Muscle of leg (tissue), 16 donors: ENCODE data around the gene CCDC172. TPM values are rescaled to one million over a fixed set of nuclear protein-coding genes. Genes with fewer than 3 reads are reported as not detected.

Experiments used
- DNase-seq: peaks from one replicate; pipeline ENCODE4 v3.0.0; 2013
- H3K27ac ChIP-seq: one replicate; pipeline ENCODE4 v1.5.1; 2013; ENCODE audit warnings: mild to moderate bottlenecking, low read length, control low read depth
- H3K27me3 ChIP-seq: one replicate; pipeline ENCODE4 v1.6.1; 2013; ENCODE audit warnings: low read length; ENCODE audit not compliant: control insufficient read depth, insufficient read depth
- H3K36me3 ChIP-seq: one replicate; pipeline ENCODE4 v1.6.1; 2013; ENCODE audit warnings: low read length; ENCODE audit not compliant: control insufficient read depth, insufficient read depth
- H3K4me1 ChIP-seq: one replicate; pipeline ENCODE4 v1.6.1; 2013; ENCODE audit warnings: low read length; ENCODE audit not compliant: control insufficient read depth, insufficient read depth
- H3K4me3 ChIP-seq: one replicate; pipeline ENCODE4 v1.5.1; 2013; ENCODE audit warnings: low read length, control low read depth
- H3K9me3 ChIP-seq: replicated peaks from 2 replicates; pipeline ENCODE4 v1.6.1; 2013; ENCODE audit warnings: low read depth, low read length; ENCODE audit not compliant: control insufficient read depth
- WGBS: methylation state at CpG from one replicate; pipeline ENCODE4 v1.1.5; 2013; ENCODE audit warnings: missing lambda C conversion rate; ENCODE audit not compliant: insufficient coverage; 5-methylcytosine and 5-hydroxymethylcytosine counted together
- long read RNA-seq, 11 donors: transcript quantifications; one replicate each; lab custom pipeline, GENCODE V29; 2026
- polyA plus RNA-seq, 8 donors: library from polyadenylated mRNA; unstranded; fragments of 120-200 nt; gene quantifications; one replicate each; pipeline versions ENCODE4 v1.2.1 to v1.2.3, GENCODE V29; 2013; ENCODE audit warnings: inconsistent platforms in 1 of 8, low replicate concordance in 1 of 8; ENCODE audit not compliant: insufficient read length in 8 of 8, insufficient read depth in 1 of 8
- total RNA-seq: library from RNA; stranded (reverse); fragments of 120-200 nt; gene quantifications from one replicate; pipeline ENCODE4 v1.2.4, GENCODE V29; 2013

The CCDC172 gene, protein sequence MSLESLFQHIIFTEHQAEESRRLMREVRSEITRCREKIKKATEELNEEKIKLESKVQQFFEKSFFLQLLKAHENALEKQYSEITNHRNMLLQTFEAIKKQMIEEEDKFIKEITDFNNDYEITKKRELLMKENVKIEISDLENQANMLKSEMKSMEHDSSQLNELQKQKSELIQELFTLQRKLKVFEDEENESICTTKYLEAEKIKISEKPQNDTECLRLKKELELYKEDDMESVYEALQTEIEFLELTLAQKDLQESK
- total RNA-seq: not detected
- polyA plus RNA-seq: not detected
- long read RNA-seq, donor 1: 0 reads
- long read RNA-seq, donor 2: 0 reads
- long read RNA-seq, donor 3: 0 reads
- long read RNA-seq, donor 4: 0 reads
- long read RNA-seq, donor 5: 0 reads
- long read RNA-seq, donor 6: 0 reads
- long read RNA-seq, donor 7: 0 reads
- long read RNA-seq, donor 8: 0 reads
- long read RNA-seq, donor 9: 0 reads
- long read RNA-seq, donor 10: 0 reads
- long read RNA-seq, donor 11: 0 reads

DNA sequence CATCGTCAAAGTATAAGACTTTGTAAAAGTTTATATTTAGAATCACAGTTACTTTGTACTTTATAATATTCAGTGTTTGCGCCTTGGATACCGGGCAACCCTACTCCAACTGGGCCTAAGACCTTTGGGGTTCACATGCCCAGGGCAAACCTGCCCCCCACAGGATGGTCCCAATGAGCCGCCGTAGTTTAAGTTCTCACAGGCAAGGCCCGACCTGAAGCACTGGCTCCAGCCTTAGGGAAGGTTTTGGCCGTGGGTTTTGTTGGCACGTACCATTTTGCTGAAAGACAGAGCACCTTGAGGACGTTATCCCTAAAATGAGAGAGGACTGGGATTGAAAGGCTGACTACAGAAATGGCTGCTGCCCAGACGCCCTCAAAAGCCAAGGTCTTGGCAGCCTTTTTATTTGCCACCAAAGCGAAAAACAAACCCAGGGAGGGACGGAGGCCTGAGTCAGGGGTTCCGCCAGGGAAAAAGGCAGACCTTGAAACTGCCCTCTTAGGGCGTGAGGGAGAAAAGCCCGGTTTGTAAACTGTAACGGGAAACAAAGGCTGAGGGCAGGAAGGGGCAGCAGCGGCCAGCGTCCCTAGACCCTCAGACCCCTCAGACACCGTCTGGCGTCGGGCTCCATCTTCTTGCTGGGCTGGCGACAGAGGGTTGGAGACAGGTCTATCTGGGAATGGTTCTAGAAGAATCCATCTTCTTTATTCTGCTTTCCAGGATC lies at the start of gene CCDC172:
Gene CCDC172, plus strand, starts transcription at position 222 of the 724 bp plus-strand sequence. CDS start 564 bp downstream, outside the sequence.
- WGBS: 73% methylated on average over 13 of the region's 22 CpGs
- DNase-seq: no peak

DNA sequence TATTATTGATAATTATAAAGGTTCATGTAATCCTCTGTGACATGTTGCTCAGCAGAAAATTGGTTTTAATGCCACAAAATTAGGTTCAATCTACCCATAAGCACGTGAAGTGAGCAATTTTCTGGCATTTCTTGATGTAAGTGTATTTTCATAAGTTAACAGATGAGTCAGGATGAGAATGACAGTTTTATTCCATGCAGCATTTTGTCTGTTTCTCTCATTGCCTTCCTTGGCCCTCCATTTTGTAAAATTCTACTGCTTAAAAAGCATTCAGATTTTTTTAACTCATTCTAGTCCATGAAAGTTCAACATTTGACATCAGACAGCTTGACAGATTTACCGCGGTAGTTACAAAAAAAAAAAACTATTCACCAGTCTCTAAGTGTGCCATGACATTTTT lies 47.3 kb upstream of the CCDC172 start:
- H3K27me3 ChIP-seq: peaks cover 21% of the 10 kb centered on the region

More for the DNA sequence above, at the start of gene CCDC172:
- no peaks in the 10 kb centered on the region for H3K27me3 ChIP-seq
- no peaks in the 10 kb centered on the region for H3K4me1 ChIP-seq
- no peaks in the 10 kb centered on the region for H3K36me3 ChIP-seq
- H3K4me3 ChIP-seq: no peak within 1 kb of the TSS
- no peaks in the 10 kb centered on the region for H3K9me3 ChIP-seq
- H3K27ac ChIP-seq: no peak within 1 kb of the TSS

DNA sequence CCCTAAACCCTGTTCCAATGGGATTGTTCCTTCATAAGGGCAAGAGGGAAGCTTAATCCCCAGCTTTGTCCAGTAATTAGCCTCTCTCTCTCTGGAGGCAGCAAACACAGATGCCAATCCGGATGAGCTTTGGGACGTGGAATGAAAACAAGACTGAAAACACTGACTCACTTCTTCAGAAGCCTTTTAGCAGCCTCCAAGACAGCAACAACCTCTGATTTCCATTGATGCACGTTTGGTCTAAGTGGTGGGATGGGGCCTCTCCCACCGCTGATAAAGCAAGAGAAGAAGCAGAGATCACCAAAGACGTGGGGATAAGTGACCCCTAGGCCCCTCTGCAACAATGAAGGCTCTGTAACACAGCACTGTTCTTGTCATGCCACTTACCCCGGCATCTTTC lies 45.4 kb upstream of the CCDC172 start:
- Histone ChIP-seq H3K4me3 (no peak overlapping the region), H3K27me3 (peaks cover 8% of the 10 kb centered on the region), H3K36me3 (no peaks in the 10 kb centered on the region), H3K4me1 (no peaks in the 10 kb centered on the region), H3K9me3 (no peaks in the 10 kb centered on the region), H3K27ac (no peak overlapping the region)
- 71% methylated on average over 2 of the region's 6 CpGs for WGBS
- no peak for DNase-seq

More for the DNA sequence above, 47.3 kb upstream of the CCDC172 start:
- Histone ChIP-seq H3K27ac (no peak overlapping the region), H3K4me1 (peaks cover 4% of the 10 kb centered on the region), H3K9me3 (no peaks in the 10 kb centered on the region), H3K36me3 (no peaks in the 10 kb centered on the region), H3K4me3 (no peak overlapping the region)
- DNase-seq: peak; percentile 69
- WGBS: 86% methylated on average over 2 of the region's 3 CpGs

DNA sequence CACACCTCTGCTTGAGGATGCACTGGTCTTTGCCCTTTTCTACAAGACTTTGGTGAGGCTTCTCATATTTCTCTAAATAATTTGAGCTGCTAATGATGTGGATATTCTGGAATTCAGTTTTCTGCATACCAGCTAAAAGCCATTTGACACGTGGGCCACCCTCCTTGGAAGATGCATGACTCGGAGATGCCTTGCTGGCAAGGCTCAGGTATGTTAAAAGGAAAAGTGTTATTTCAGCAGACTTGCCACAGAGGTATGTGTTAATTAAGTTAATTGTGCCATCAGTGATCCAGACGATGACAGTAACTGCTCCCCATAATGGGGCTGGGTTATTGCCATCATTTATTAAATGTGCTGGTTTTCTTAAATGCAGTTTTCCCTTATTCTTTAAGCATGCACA lies 42.5 kb upstream of the CCDC172 start:
- Histone ChIP-seq H3K4me1 (no peaks in the 10 kb centered on the region), H3K27ac (no peak overlapping the region), H3K9me3 (no peaks in the 10 kb centered on the region), H3K4me3 (no peak overlapping the region), H3K36me3 (no peaks in the 10 kb centered on the region), H3K27me3 (peaks cover 2% of the 10 kb centered on the region)
- no CpG with 5 or more reads among the region's 3 CpGs for WGBS
- DNase-seq: no peak

DNA sequence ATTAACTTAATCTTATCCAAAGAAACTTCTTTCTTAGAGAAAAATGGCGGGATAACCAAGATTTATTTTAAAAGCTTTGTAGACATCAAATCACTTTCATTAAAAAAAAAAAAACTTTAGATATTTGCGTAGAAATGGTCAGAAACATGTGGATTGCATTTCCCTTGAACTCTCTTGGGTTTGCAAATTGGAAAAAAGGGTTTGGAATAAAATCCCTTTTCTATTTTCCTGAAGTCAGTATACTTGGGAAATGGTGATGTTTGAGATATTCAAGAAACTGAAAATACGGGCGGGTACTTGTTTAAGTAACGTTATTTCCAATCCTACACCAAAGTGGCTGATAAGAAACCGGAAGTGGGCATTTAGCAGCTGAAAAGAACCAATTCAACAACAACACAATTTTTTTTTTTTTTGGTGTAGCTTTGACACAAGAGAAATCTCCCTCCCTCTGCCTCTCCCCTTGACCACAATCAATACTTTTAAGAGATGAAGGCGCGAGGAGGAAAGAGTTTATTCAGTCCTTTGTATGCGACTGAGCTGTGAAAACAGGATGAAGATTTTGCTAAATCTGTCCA lies 37.5 kb upstream of the CCDC172 start:
- WGBS: no CpG with 5 or more reads among the region's 9 CpGs
- peaks cover 2% of the 10 kb centered on the region for H3K27me3 ChIP-seq
- H3K4me3 ChIP-seq: no peak overlapping the region
- H3K27ac ChIP-seq: no peak overlapping the region
- H3K4me1 ChIP-seq: no peaks in the 10 kb centered on the region
- H3K36me3 ChIP-seq: no peaks in the 10 kb centered on the region
- H3K9me3 ChIP-seq: no peaks in the 10 kb centered on the region
- peak; percentile 72 for DNase-seq

DNA sequence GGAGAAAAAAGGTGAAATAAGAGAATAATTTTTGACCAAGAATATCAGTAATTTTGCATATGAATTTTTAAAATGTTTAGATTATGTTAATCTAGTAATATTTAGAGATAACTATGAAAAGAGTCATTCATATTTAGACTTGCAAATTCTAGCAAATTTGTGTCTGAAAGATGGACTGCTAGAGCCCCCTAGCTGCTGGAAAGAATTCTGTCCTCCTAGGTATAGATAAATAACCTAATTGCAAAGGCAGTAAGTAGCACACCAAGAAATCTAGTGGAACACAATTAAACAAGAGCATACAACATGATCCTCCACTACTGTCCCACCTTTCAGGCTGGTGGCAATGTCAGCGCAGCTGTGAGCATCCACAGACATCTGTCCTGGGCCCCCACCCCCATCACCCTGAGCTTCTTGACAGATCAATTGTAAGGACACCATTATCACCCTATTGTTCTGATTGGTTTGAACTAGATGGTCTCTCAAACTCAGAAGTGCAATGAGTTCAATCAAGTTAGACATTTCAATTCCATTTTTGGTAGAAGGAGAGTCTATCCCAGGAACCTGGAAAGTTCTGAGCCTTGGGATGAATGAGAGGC lies 36.2 kb upstream of the CCDC172 start:
- H3K4me3 ChIP-seq: no peak overlapping the region
- H3K9me3 ChIP-seq: no peaks in the 10 kb centered on the region
- H3K4me1 ChIP-seq: no peaks in the 10 kb centered on the region
- no peak overlapping the region for H3K27ac ChIP-seq
- no peaks in the 10 kb centered on the region for H3K36me3 ChIP-seq
- WGBS: no CpG with 5 or more reads among the region's 1 CpG
- H3K27me3 ChIP-seq: peaks cover 2% of the 10 kb centered on the region
- peak; percentile 84 for DNase-seq

DNA sequence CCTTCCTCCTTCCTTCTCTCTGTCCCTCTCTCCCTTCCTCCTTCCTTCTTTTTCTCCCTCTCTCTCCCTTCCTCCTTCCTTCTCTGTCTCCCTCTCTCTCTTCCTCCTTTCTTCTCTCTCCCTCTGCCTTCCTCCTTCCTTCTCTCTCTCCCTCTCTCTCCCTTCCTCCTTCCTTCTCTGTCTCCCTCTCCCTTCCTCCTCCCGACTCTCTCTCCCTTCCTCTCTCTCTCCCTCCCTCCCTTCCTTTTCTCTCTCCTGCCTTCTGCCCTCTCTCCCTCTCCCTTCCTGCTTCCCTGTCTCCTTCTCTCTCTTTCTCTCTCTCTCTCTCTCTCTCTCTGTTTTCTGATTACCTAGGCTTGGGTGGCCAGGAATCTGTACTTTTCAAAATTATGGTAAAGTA lies 34.6 kb upstream of the CCDC172 start:
- Histone ChIP-seq H3K4me1 (no peaks in the 10 kb centered on the region), H3K9me3 (no peaks in the 10 kb centered on the region), H3K36me3 (no peaks in the 10 kb centered on the region), H3K27ac (no peak overlapping the region), H3K4me3 (no peak overlapping the region), H3K27me3 (peaks cover 2% of the 10 kb centered on the region)
- whole genome bisulfite sequencing: 25% methylated on average over 1 of the region's 1 CpG
- DNase-seq: no peak

DNA sequence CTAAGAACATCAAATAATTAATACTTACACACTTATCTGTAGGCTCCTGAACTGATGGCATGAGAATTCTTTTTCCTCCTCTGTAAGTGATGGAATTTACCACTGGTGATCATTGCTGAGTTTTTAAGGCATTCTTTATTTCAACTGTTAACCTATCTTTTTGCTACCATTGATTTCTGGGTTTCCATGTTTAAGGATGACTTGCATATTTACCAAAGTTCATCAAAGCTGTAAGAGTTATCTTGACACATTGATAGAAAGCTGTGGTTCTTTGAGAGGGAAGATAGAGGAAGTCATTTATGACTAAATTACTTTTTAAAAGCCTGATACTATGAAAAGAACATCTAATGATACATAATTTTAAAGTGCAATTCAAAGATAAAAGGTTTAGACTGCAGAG lies 31.8 kb upstream of the CCDC172 start:
- Histone ChIP-seq H3K36me3 (no peaks in the 10 kb centered on the region), H3K4me1 (no peaks in the 10 kb centered on the region), H3K27ac (no peak overlapping the region), H3K4me3 (no peak overlapping the region), H3K9me3 (no peaks in the 10 kb centered on the region), H3K27me3 (no peaks in the 10 kb centered on the region)
- DNase-seq: no peak

DNA sequence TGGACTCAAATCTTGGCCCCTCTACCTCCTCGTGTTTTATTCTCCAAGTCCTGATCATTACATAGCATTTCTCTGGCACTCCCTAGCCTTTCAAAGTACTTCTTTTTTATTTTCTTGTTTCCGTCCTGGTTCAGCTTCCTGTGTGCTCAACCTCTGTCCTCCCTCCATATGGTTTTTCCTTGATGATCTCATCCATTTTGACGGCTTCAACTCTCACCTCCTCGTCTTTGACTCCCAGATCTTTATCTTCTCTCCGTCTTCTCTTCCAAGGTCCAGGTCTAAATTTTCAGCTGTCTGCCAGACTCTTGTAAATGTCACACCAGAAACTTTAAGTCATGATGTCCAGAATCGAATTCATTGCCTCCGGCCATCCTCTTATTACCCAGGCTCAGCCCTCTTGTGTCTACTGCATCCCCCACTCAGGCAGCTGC lies 27.9 kb upstream of the CCDC172 start:
- H3K4me3 ChIP-seq: no peak overlapping the region
- no peaks in the 10 kb centered on the region for H3K9me3 ChIP-seq
- DNase-seq: peak; percentile 57
- no peaks in the 10 kb centered on the region for H3K27me3 ChIP-seq
- no peaks in the 10 kb centered on the region for H3K4me1 ChIP-seq
- WGBS: 25% methylated on average over 7 of the region's 7 CpGs
- no peaks in the 10 kb centered on the region for H3K36me3 ChIP-seq
- no peak overlapping the region for H3K27ac ChIP-seq

DNA sequence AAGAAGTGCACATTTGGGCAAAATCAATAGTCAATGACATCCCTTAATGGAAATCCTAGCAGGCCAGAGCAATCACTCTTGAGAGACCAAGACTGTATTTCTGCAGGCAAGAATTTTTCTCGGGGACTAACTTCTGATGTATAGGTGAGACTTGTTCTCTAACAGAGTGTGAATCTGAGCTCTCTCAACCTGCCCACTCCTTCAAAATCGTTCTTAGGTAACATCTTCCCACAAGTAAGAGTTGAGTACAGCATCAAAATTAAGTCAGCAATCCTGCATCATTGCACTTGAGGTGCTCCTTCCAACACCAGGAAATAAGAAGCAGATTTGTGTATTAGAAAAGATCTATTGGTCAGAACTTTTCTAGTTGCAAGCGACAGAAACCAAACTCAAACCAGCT lies 25.7 kb upstream of the CCDC172 start:
- Histone ChIP-seq H3K4me3 (no peak overlapping the region), H3K4me1 (no peaks in the 10 kb centered on the region), H3K27me3 (no peaks in the 10 kb centered on the region), H3K9me3 (no peaks in the 10 kb centered on the region), H3K27ac (no peak overlapping the region), H3K36me3 (no peaks in the 10 kb centered on the region)
- WGBS: no CpG with 5 or more reads among the region's 3 CpGs
- no peak for DNase-seq
